Measurements from ENCODE around the gene NDRG2. TPM values are rescaled to one million over a fixed set of nuclear protein-coding genes. Genes with fewer than 3 reads are reported as not detected.

The NDRG2 gene
- polyA plus RNA-seq, 3 donors = 6.8 to 11.7 (median 11.1) TPM

DNA sequence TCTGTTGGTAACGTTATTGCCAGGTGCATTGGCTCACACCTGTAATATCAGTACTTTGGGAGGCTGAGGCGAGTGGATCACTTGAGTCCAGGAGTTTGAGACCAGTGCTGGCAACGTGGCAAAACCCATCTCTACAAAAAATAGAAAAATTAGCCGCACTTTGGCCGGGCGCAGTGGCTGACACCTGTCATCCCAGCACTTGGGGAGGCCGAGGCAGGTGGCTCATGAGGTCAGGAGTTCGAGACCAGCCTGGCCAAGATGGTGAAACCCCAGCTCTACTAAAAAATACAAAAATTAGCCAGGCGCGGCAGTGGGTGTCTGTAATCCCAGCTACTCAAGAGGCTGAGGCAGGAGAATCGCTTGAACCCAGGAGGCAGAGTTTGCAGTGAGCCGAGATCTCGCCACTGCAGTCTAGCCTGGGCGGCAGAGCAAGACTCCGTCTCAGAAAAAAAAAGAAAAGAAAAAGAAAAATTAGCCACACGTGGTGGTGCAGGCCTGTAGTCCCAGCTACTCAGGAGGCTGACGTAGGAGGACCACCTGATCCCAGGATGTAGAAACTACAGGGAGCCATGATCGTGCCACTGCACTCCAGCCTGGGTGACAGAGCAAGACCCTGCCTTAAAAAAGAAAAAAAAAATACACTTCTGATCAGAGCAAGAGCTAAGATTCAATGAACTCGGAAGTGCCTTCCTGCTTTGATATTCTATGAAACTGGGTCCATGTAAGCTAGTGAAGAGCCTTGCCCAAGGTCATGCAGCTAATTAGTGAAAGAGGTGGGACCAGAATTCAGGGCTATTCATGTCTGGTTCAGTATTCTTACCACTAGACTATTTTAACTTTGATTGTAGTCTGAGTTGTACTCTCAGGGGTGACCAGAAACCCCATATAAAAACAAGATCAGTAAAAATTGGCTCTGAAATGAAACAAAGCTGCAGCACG lies 28.6 kb upstream of the NDRG2 start:
- Histone ChIP-seq H3K27ac (ENCODE audit: low read depth in 1 of 2, low read length in 2 of 2) (no peak overlapping the region), H3K4me3 (replicated peaks in 1 of 3; ENCODE audit: low read depth in 2 of 3, low read length in 3 of 3) (no peak overlapping the region), H3K9ac (ENCODE audit: insufficient read depth, low read length, poor library complexity, severe bottlenecking) (no peak overlapping the region), H2AFZ (ENCODE audit: insufficient read depth, low read depth, low read length, poor library complexity, severe bottlenecking) (no peak overlapping the region), H3K4me1 (ENCODE audit: control insufficient read depth in 1 of 2, insufficient read depth in 2 of 2, low read length in 2 of 2) (peaks cover 0 to 9% of the 10 kb centered on the region in 2 donors), H3K9me3 (replicated peaks in 1 of 2; ENCODE audit: control insufficient read depth in 1 of 2, insufficient read depth in 1 of 2, low read length in 2 of 2) (no peaks in the 10 kb centered on the region), H4K20me1 (ENCODE audit: insufficient read depth, low read length) (no peaks in the 10 kb centered on the region), H3K27me3 (ENCODE audit: control insufficient read depth in 2 of 2, insufficient read depth in 2 of 2, low read length in 2 of 2) (peaks cover 0 to 16% of the 10 kb centered on the region in 2 donors), H3K79me2 (ENCODE audit: insufficient read depth, low read length) (no peaks in the 10 kb centered on the region), H3K4me2 (replicated peaks; ENCODE audit: extremely low read depth, low read length, poor library complexity, severe bottlenecking) (no peak overlapping the region), H3K36me3 (replicated peaks in 1 of 2; ENCODE audit: control insufficient read depth in 1 of 2, insufficient read depth in 2 of 2, low read length in 2 of 2) (no peaks in the 10 kb centered on the region)
- TF ChIP-seq CTCF (IDR thresholded peaks at IDR 0.05) = no peak
- Mint-ChIP-seq H3K27me3 (ENCODE audit: low read depth in 3 of 3) (peaks cover 5 to 9% (median 7%) of the 10 kb centered on the region in 3 donors), H3K4me1 (peaks cover 3% of the 10 kb centered on the region), H3K36me3 (no peaks in the 10 kb centered on the region), H3K27ac (no peak overlapping the region), H3K9me3 (no peaks in the 10 kb centered on the region), H3K4me3 (no peak overlapping the region)
- intact Hi-C loops (cut with micrococcal nuclease) = no loop called here
- 97% methylated on average over 13 of the region's 20 CpGs for WGBS (ENCODE audit: insufficient coverage)
- no peak for DNase-seq

- Histone ChIP-seq H3K79me2 (ENCODE audit: insufficient read depth, low read length) (no peaks in the 10 kb centered on the region), H3K4me1 (ENCODE audit: control insufficient read depth in 1 of 2, insufficient read depth in 2 of 2, low read length in 2 of 2) (peaks cover 0 to 9% of the 10 kb centered on the region in 2 donors), H3K9me3 (replicated peaks in 1 of 2; ENCODE audit: control insufficient read depth in 1 of 2, insufficient read depth in 1 of 2, low read length in 2 of 2) (no peaks in the 10 kb centered on the region), H3K4me3 (replicated peaks in 1 of 3; ENCODE audit: low read depth in 2 of 3, low read length in 3 of 3) (no peak overlapping the region), H3K4me2 (replicated peaks; ENCODE audit: extremely low read depth, low read length, poor library complexity, severe bottlenecking) (no peak overlapping the region), H2AFZ (ENCODE audit: insufficient read depth, low read depth, low read length, poor library complexity, severe bottlenecking) (no peak overlapping the region), H3K9ac (ENCODE audit: insufficient read depth, low read length, poor library complexity, severe bottlenecking) (no peak overlapping the region), H3K36me3 (replicated peaks in 1 of 2; ENCODE audit: control insufficient read depth in 1 of 2, insufficient read depth in 2 of 2, low read length in 2 of 2) (no peaks in the 10 kb centered on the region), H3K27me3 (ENCODE audit: control insufficient read depth in 2 of 2, insufficient read depth in 2 of 2, low read length in 2 of 2) (peaks cover 0 to 28% of the 10 kb centered on the region in 2 donors), H3K27ac (ENCODE audit: low read depth in 1 of 2, low read length in 2 of 2) (no peak overlapping the region), H4K20me1 (ENCODE audit: insufficient read depth, low read length) (no peaks in the 10 kb centered on the region)
- no peak for TF ChIP-seq CTCF (IDR thresholded peaks at IDR 0.05)
- DNase-seq = peak in 2 of 3 donors; percentile 11 to 44
- peaks cover 5 to 8% (median 7%) of the 10 kb centered on the region in 3 donors for H3K27me3 Mint-ChIP-seq (ENCODE audit: low read depth in 3 of 3)
- intact Hi-C loops (cut with micrococcal nuclease) = no loop called here
- H3K4me1 Mint-ChIP-seq = peaks cover 3% of the 10 kb centered on the region
- H3K9me3 Mint-ChIP-seq = no peaks in the 10 kb centered on the region
- no peaks in the 10 kb centered on the region for H3K36me3 Mint-ChIP-seq
- no peak overlapping the region for H3K27ac Mint-ChIP-seq
- H3K4me3 Mint-ChIP-seq = no peak overlapping the region
- WGBS (ENCODE audit: insufficient coverage) = no CpG with 5 or more reads among the region's 3 CpGs
Observed at GRCh38 chr14:21050597-21050996, 25.7 kb upstream of the NDRG2 start.
